ENCODE measurements around the gene TMCC3. TPM values are rescaled to one million over a fixed set of nuclear protein-coding genes. Genes with fewer than 3 reads are reported as not detected.
A peak's percentile ranks its signal among the peaks of the same experiment; 100 is the strongest.

The TMCC3 gene
- total and polyA plus RNA-seq, 2 experiments from 2014 or later = 1.4 to 3.6 TPM

GRCh38 chr12:94563286-94563685 is 87.1 kb downstream of the TMCC3 start (continued):
- no peak for TF ChIP-seq ZNF462 (CRISPR knock-in tag; IDR thresholded peaks at IDR 0.05)
- TF ChIP-seq POLR2AphosphoS5 (IDR thresholded peaks at IDR 0.05; ENCODE audit: low read depth) = no peak
- no peak for TF ChIP-seq CTCF (conservative IDR thresholded peaks at IDR 0.05; ENCODE audit: low read depth in 2 of 2)
- no peak for TF ChIP-seq EZH2 (IDR thresholded peaks at IDR 0.05; ENCODE audit: low read depth, unreplicated experiment)
- no peak for TF ChIP-seq STAT1 (IDR thresholded peaks at IDR 0.05; ENCODE audit: unreplicated experiment)

- ATAC-seq (no peak), DNase-seq (ENCODE audit: low spot score) (no peak)
- no peaks in the 10 kb centered on the region for H3K36me3 ChIP-seq (ENCODE audit: insufficient read depth)
- no peak overlapping the region for H3K4me3 ChIP-seq
- H3K27ac ChIP-seq (ENCODE audit: low read depth) = no peak overlapping the region
- H4K20me1 ChIP-seq (replicated peaks; ENCODE audit: insufficient read depth) = no peaks in the 10 kb centered on the region
- H3K27ac Mint-ChIP-seq = peak overlapping the region; percentile 66
- H3K4me1 ChIP-seq (ENCODE audit: insufficient read depth) = peaks cover 5% of the 10 kb centered on the region
- TF ChIP-seq REST (IDR thresholded peaks at IDR 0.05; ENCODE audit: unreplicated experiment) (no peak), JUNB (IDR thresholded peaks at IDR 0.05; ENCODE audit: unreplicated experiment) (no peak)
- H3K4me3 Mint-ChIP-seq = peak overlapping the region; percentile 28; the same call in 1 of the 3 replicates
- H3K36me3 Mint-ChIP-seq (ENCODE audit: low read depth) = no peaks in the 10 kb centered on the region
- H3F3A ChIP-seq (replicated peaks; ENCODE audit: low read depth) = no peaks in the 10 kb centered on the region
- H3K27me3 Mint-ChIP-seq (ENCODE audit: insufficient read depth, low read depth, poor library complexity) = peaks cover 5% of the 10 kb centered on the region
- H3K9me3 Mint-ChIP-seq = no peaks in the 10 kb centered on the region
- peaks cover 24% of the 10 kb centered on the region for H3K4me1 Mint-ChIP-seq
- no peaks in the 10 kb centered on the region for H3K79me2 ChIP-seq (replicated peaks; ENCODE audit: insufficient read depth)
- 0 out of 2 replicates have a peak, but pooled peaks cover 4% of the 10 kb centered on the region for H3K9me2 ChIP-seq (ENCODE audit: insufficient read depth)
- no peak overlapping the region for H3K4me2 ChIP-seq
- no peaks in the 10 kb centered on the region for H3K27me3 ChIP-seq (ENCODE audit: insufficient read depth)
- H2AFZ ChIP-seq = no peak overlapping the region
These were observed 88.4 kb downstream of the TMCC3 start for GRCh38 chr12:94561943-94562411.

Data from GM23338 (cell line).